Activated CD8-positive, alpha-beta memory T cell treated with anti-CD3 and anti-CD28 coated beads, Interleukin-2, amount 10 ng/mL, durations not matched to agents 7 days and 5 days (primary cell): ENCODE measurements around the gene CCDC12. TPM values are rescaled to one million over a fixed set of nuclear protein-coding genes. Genes with fewer than 3 reads are reported as not detected.

Source experiments
- ATAC-seq: fragments of 150-1000 bp; cut with Tn5 transposase; one replicate; pipeline ENCODE4 v1.10.0; 2021; ENCODE audit warnings: moderate library complexity
- CTCF ChIA-PET: fragments of 350-600 bp; sonication (Branson Sonifier 250); formaldehyde crosslinking; loops from one replicate; lab custom pipeline; 2021; ENCODE audit warnings: antibody characterized with exemption; lab: Charles Lee
- DNase-seq: peaks from one replicate; pipeline ENCODE4 v3.0.0-alpha.2; 2020
- H3K27ac Mint-ChIP-seq: one replicate; pipeline ENCODE4 v1.8.0; 2021; ENCODE audit warnings: mild to moderate bottlenecking, mixed read lengths
- H3K27me3 Mint-ChIP-seq: one replicate; pipeline ENCODE4 v1.8.0; 2021; ENCODE audit warnings: mixed read lengths
- H3K36me3 Mint-ChIP-seq: one replicate; pipeline ENCODE4 v1.8.0; 2021; ENCODE audit warnings: mild to moderate bottlenecking, mixed read lengths
- H3K4me1 Mint-ChIP-seq: one replicate; pipeline ENCODE4 v1.8.0; 2021; ENCODE audit warnings: mixed read lengths
- H3K4me3 Mint-ChIP-seq: one replicate; pipeline ENCODE4 v1.8.0; 2021; ENCODE audit warnings: mild to moderate bottlenecking, moderate library complexity, mixed read lengths
- H3K9me3 Mint-ChIP-seq: one replicate; pipeline ENCODE4 v1.8.0; 2022; ENCODE audit warnings: low read depth, mixed read lengths
- total RNA-seq, 2 experiments: library from RNA; stranded (reverse); gene quantifications; one replicate each; pipeline ENCODE4 v1.2.3, GENCODE V29; 2021

CCDC12 gene
- total RNA-seq, 2 experiments from 2014 or later: 65.9 to 72.7 TPM

GRCh38 chr3:46960081-46960701 is 16.4 kb downstream of the CCDC12 start:
- no peak for ATAC-seq
- Mint-ChIP-seq H3K27ac (peak overlapping the region; percentile 74), H3K4me1 (peaks cover 75% of the 10 kb centered on the region), H3K27me3 (no peaks in the 10 kb centered on the region), H3K9me3 (peaks cover 3% of the 10 kb centered on the region), H3K4me3 (no peak overlapping the region), H3K36me3 (peaks cover 21% of the 10 kb centered on the region)
- DNase-seq: no peak
- CTCF ChIA-PET: interaction anchor here (1.8 to 3.4 kb wide), 3 partner anchors 12 to 51 kb away, joined by 4 to 15 read pairs (median 7); no protein-coding TSS in a partner anchor

- Mint-ChIP-seq H3K36me3 (peaks cover 15% of the 10 kb centered on the region), H3K4me3 (no peak overlapping the region), H3K27me3 (no peaks in the 10 kb centered on the region), H3K27ac (peak overlapping the region; percentile 74), H3K9me3 (peaks cover 3% of the 10 kb centered on the region), H3K4me1 (peaks cover 84% of the 10 kb centered on the region)
- CTCF ChIA-PET: interaction anchor here (1.6 to 3.4 kb wide), 5 partner anchors 9 to 50 kb away, joined by 4 to 15 read pairs (median 5); partner anchors contain the start of gene CCDC12
- DNase-seq (no peak), ATAC-seq (peak; percentile 57)
Measured at GRCh38 chr3:46959161-46959511, 17.4 kb downstream of the CCDC12 start.

GRCh38 chr3:46958467-46959160 is 17.9 kb downstream of the CCDC12 start:
- no peak overlapping the region for H3K4me3 Mint-ChIP-seq
- H3K27ac Mint-ChIP-seq: peak overlapping the region; percentile 74
- CTCF ChIA-PET: interaction anchor here (1.6 to 3.4 kb wide), 5 partner anchors 9 to 49 kb away, joined by 4 to 15 read pairs (median 5); partner anchors contain the start of gene CCDC12
- H3K4me1 Mint-ChIP-seq: peaks cover 89% of the 10 kb centered on the region
- H3K27me3 Mint-ChIP-seq: no peaks in the 10 kb centered on the region
- no peak for ATAC-seq
- DNase-seq: no peak
- peaks cover 16% of the 10 kb centered on the region for H3K36me3 Mint-ChIP-seq
- peaks cover 3% of the 10 kb centered on the region for H3K9me3 Mint-ChIP-seq

- H3K4me1 Mint-ChIP-seq: peaks cover 91% of the 10 kb centered on the region
- no peaks in the 10 kb centered on the region for H3K9me3 Mint-ChIP-seq
- H3K27me3 Mint-ChIP-seq: no peaks in the 10 kb centered on the region
- peaks cover 8% of the 10 kb centered on the region for H3K36me3 Mint-ChIP-seq
- no peak overlapping the region for H3K27ac Mint-ChIP-seq
- CTCF ChIA-PET: interaction anchor here (1.6 to 3.4 kb wide), 3 partner anchors 9 to 41 kb away, joined by 4 to 15 read pairs (median 4); partner anchors contain the start of gene CCDC12
- no peak overlapping the region for H3K4me3 Mint-ChIP-seq
- ATAC-seq (no peak), DNase-seq (no peak)
Measured at GRCh38 chr3:46957092-46957820, 19.3 kb downstream of the CCDC12 start.

- Mint-ChIP-seq H3K4me1 (peaks cover 90% of the 10 kb centered on the region), H3K4me3 (no peak overlapping the region), H3K27me3 (no peaks in the 10 kb centered on the region), H3K36me3 (peaks cover 8% of the 10 kb centered on the region), H3K27ac (peak overlapping the region; percentile 92), H3K9me3 (no peaks in the 10 kb centered on the region)
- CTCF ChIA-PET: interaction anchor here (0.5 to 1.2 kb wide), 2 partner anchors 11 to 412 kb away, joined by 3 to 9 read pairs; no protein-coding TSS in a partner anchor
- ATAC-seq: peak; percentile 29
- DNase-seq: no peak
Measured at GRCh38 chr3:46955801-46956259, 20.7 kb downstream of the CCDC12 start.

GRCh38 chr3:46955157-46955556 is 21.4 kb downstream of the CCDC12 start:
- Mint-ChIP-seq H3K27me3 (no peaks in the 10 kb centered on the region), H3K4me3 (peak overlapping the region; percentile 25), H3K27ac (peak overlapping the region; percentile 92), H3K4me1 (peaks cover 88% of the 10 kb centered on the region), H3K36me3 (peaks cover 10% of the 10 kb centered on the region), H3K9me3 (no peaks in the 10 kb centered on the region)
- DNase-seq (no peak), ATAC-seq (no peak)
- CTCF ChIA-PET: interaction anchor here (1.2 to 1.9 kb wide), 2 partner anchors 11 to 25 kb away, joined by 6 to 9 read pairs; partner anchors contain the start of gene NBEAL2

- H3K27me3 Mint-ChIP-seq: no peaks in the 10 kb centered on the region
- H3K4me3 Mint-ChIP-seq: peak overlapping the region; percentile 22
- peak overlapping the region; percentile 84 for H3K27ac Mint-ChIP-seq
- peaks cover 87% of the 10 kb centered on the region for H3K4me1 Mint-ChIP-seq
- peak; percentile 17 for ATAC-seq
- CTCF ChIA-PET: interaction anchor here (0.6 to 1.9 kb wide), 4 partner anchors 12 to 31 kb away, joined by 4 to 6 read pairs (median 4); partner anchors contain the start of gene NBEAL2
- DNase-seq: no peak
- no peaks in the 10 kb centered on the region for H3K9me3 Mint-ChIP-seq
- H3K36me3 Mint-ChIP-seq: peaks cover 12% of the 10 kb centered on the region
Measured at GRCh38 chr3:46954178-46954577, 22.4 kb downstream of the CCDC12 start.

- Mint-ChIP-seq H3K4me1 (peaks cover 87% of the 10 kb centered on the region), H3K9me3 (no peaks in the 10 kb centered on the region), H3K27ac (peak overlapping the region; percentile 84), H3K27me3 (no peaks in the 10 kb centered on the region), H3K4me3 (peak overlapping the region; percentile 22), H3K36me3 (peaks cover 10% of the 10 kb centered on the region)
- CTCF ChIA-PET: interaction anchor here (0.8 to 1.9 kb wide), 7 partner anchors 13 to 44 kb away, joined by 3 to 6 read pairs (median 4); partner anchors contain the start of gene NBEAL2
- DNase-seq: peak; percentile 55
- ATAC-seq: peak; percentile 59
Measured at GRCh38 chr3:46953234-46954010, 23.1 kb downstream of the CCDC12 start.

- CTCF ChIA-PET: interaction anchor here (0.8 to 1.6 kb wide), 4 partner anchors 15 to 43 kb away, joined by 3 to 5 read pairs (median 4); no protein-coding TSS in a partner anchor
- peaks cover 10% of the 10 kb centered on the region for H3K36me3 Mint-ChIP-seq
- peaks cover 87% of the 10 kb centered on the region for H3K4me1 Mint-ChIP-seq
- H3K27ac Mint-ChIP-seq: peak overlapping the region; percentile 84
- no peaks in the 10 kb centered on the region for H3K27me3 Mint-ChIP-seq
- peak overlapping the region; percentile 22 for H3K4me3 Mint-ChIP-seq
- no peak for ATAC-seq
- DNase-seq: no peak
- no peaks in the 10 kb centered on the region for H3K9me3 Mint-ChIP-seq
Measured at GRCh38 chr3:46952813-46953212, 23.7 kb downstream of the CCDC12 start.

- CTCF ChIA-PET: interaction anchor here (0.9 kb wide), 1 partner anchor 27 kb away, joined by 5 read pairs; no protein-coding TSS in a partner anchor
- H3K4me1 Mint-ChIP-seq: peaks cover 91% of the 10 kb centered on the region
- no peaks in the 10 kb centered on the region for H3K9me3 Mint-ChIP-seq
- ATAC-seq (no peak), DNase-seq (no peak)
- H3K36me3 Mint-ChIP-seq: peaks cover 29% of the 10 kb centered on the region
- H3K27ac Mint-ChIP-seq: no peak overlapping the region
- H3K4me3 Mint-ChIP-seq: no peak overlapping the region
- no peaks in the 10 kb centered on the region for H3K27me3 Mint-ChIP-seq
Measured at GRCh38 chr3:46950650-46951241, 25.8 kb downstream of the CCDC12 start.

GRCh38 chr3:46950177-46950576 is 26.4 kb downstream of the CCDC12 start:
- Mint-ChIP-seq H3K4me3 (no peak overlapping the region), H3K27me3 (no peaks in the 10 kb centered on the region)

More at GRCh38 chr3:46950177-46950576, 26.4 kb downstream of the CCDC12 start:
- Mint-ChIP-seq H3K9me3 (no peaks in the 10 kb centered on the region), H3K4me1 (peaks cover 91% of the 10 kb centered on the region), H3K36me3 (peaks cover 32% of the 10 kb centered on the region), H3K27ac (peak overlapping the region; percentile 68)
- CTCF ChIA-PET: interaction anchor here (0.9 kb wide), 1 partner anchor 27 kb away, joined by 5 read pairs; no protein-coding TSS in a partner anchor
- ATAC-seq: no peak
- DNase-seq: no peak
